GM12864 (cell line): ENCODE data around the gene ASIC3.

Experiments
- DNase-seq: peaks from one replicate; pipeline ENCODE4 v3.0.0-alpha.2; 2011; ENCODE audit warnings: low read depth
- H3K4me3 ChIP-seq: 2 replicates; pipeline ENCODE4 v1.5.1; 2011; ENCODE audit warnings: mild to moderate bottlenecking, low read depth, low read length, control low read depth
- CTCF ChIP-seq: IDR thresholded peaks from 2 replicates; pipeline ENCODE4 v1.5.1; 2011; ENCODE audit warnings: low read depth, mild to moderate bottlenecking, moderate library complexity, low read length, control low read depth, inconsistent platforms; ENCODE audit errors: missing control alignments

Gene ASIC3

GRCh38 chr7:151043959-151044358, 4.4 kb upstream of the ASIC3 start:
- TF ChIP-seq CTCF = no peak
- H3K4me3 ChIP-seq = no peak overlapping the region
- DNase-seq = no peak

- TF ChIP-seq CTCF = no peak
- DNase-seq = no peak
Measured at GRCh38 chr7:151045262-151045661, 3.1 kb upstream of the ASIC3 start.

GRCh38 chr7:151045967-151046366, 2.4 kb upstream of the ASIC3 start:
- H3K4me3 ChIP-seq = no peak overlapping the region
- TF ChIP-seq CTCF = no peak
- DNase-seq = no peak

More at GRCh38 chr7:151045262-151045661, 3.1 kb upstream of the ASIC3 start:
- no peak overlapping the region for H3K4me3 ChIP-seq

GRCh38 chr7:151046603-151047573, 1.4 kb upstream of the ASIC3 start:
- no peak for TF ChIP-seq CTCF
- DNase-seq = no peak
- no peak overlapping the region for H3K4me3 ChIP-seq

- no peak for DNase-seq
- no peak for TF ChIP-seq CTCF
- H3K4me3 ChIP-seq = no peak overlapping the region
Measured at GRCh38 chr7:151048911-151049463, 656 bp downstream of the ASIC3 start.

GRCh38 chr7:151051108-151051507, 2.8 kb downstream of the ASIC3 start:
- DNase-seq = no peak
- TF ChIP-seq CTCF = no peak
- no peak overlapping the region for H3K4me3 ChIP-seq

GRCh38 chr7:151053096-151053495, 4.8 kb downstream of the ASIC3 start:
- DNase-seq = no peak
- no peak overlapping the region for H3K4me3 ChIP-seq
- TF ChIP-seq CTCF = no peak
